NCI-H146 treated with DMSO at 0.1 percent for 48 hours (cell line): ENCODE data around the gene SYT7.

Experiments used
- DNase-seq: peaks from one replicate; lab custom pipeline; 2025; ENCODE audit not compliant: unreplicated experiment; lab: John Stamatoyannopoulos, UW

Gene SYT7

GRCh38 chr11:61502522-61502921 is 78.4 kb downstream of the SYT7 start:
- DNase-seq: no peak

GRCh38 chr11:61499816-61500491 is 80.9 kb downstream of the SYT7 start:
- DNase-seq: no peak

DNA sequence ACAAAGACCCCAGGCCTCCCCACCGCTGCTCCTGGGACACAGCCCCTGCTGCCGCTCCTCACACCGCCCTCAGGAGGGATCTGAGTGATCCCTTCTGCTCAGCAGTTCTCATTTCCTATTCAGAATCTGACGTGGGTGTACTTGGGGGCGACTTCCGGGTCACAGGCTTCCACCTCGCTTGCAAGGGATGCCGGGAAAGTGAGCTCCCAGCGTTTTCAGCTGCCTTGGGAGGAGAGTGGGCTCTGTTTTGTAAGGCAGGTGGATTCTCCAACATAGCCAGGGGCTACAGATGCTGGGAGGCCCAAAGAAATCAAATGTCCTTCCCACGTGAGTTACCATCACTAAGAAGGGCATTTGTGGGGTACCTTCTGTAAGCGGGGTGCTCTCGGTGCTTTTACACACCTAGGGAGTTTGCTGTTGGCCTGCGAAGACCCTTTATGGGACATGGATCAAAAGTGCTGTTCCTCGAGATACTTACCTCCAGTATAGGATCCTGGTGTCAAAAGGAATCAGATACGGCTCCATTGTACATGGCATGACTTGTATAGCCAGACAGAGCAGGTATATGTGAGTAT is 82.0 kb downstream of the SYT7 start:
- DNase-seq: no peak

DNA sequence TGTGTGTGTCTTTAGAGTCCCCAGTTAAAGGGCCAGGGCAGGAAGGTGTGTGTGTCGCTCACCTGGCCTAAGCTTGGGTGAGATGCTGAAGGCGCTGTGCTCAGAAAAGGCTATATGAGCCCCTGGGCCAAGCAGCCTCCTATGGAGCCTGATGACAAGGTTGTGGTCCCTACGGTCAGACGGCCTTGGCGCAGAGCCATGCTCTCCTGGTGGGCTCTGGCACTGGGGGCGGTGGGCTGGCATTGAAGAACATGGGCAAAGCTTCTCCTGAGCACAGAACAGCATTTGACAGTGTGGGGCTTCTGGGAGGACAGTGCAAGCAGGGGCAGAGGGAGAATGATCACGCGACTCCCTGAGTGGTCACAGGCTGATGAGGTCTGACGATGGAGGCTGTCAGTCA is 83.0 kb downstream of the SYT7 start:
- no peak for DNase-seq

- no peak for DNase-seq
Measured at GRCh38 chr11:61497473-61497872, 83.4 kb downstream of the SYT7 start.

DNA sequence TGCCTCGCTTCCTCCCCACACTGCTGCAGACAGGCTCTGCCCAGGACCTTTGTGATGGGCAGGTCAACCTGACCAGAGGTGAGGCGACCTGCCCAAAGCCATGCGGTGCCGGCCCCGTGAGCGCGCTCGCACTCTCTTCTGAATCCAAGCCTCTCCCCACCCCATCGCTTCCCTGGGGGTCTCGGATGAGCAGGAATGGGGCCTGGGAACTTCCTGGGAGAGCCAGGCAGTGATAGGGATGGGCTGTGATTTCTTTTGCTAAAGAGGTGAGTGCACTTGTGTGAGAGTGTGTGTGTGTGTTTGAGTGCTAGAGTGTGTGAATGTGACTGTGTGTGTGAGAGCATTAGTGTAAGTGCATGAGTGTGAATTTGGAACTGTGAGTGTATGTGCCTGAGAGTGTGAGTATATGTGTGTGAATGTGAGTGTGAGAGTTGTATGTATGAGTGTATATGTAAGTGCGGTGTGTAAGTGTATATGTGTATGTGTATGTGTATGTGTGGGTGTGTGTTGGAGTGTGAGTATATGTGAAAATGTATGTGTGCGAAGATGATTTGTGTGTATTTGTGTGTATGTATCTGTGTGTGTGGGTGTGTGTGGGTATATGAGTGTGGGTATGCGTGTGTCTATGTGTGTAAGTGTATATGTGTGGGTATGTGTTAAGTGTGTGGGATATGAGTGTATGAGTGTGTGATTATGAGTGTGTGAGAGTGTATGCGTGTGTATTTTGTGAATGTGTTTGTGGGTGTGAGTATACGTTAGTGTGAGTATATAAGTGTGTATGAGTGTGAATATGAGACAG is 84.1 kb downstream of the SYT7 start:
- DNase-seq: no peak

- peak; percentile 52 for DNase-seq
Measured at GRCh38 chr11:61495801-61496601, 84.9 kb downstream of the SYT7 start.

GRCh38 chr11:61494381-61494961 is 86.4 kb downstream of the SYT7 start:
- DNase-seq: no peak

- no peak for DNase-seq
Measured at GRCh38 chr11:61491736-61492395, 89.0 kb downstream of the SYT7 start.

DNA sequence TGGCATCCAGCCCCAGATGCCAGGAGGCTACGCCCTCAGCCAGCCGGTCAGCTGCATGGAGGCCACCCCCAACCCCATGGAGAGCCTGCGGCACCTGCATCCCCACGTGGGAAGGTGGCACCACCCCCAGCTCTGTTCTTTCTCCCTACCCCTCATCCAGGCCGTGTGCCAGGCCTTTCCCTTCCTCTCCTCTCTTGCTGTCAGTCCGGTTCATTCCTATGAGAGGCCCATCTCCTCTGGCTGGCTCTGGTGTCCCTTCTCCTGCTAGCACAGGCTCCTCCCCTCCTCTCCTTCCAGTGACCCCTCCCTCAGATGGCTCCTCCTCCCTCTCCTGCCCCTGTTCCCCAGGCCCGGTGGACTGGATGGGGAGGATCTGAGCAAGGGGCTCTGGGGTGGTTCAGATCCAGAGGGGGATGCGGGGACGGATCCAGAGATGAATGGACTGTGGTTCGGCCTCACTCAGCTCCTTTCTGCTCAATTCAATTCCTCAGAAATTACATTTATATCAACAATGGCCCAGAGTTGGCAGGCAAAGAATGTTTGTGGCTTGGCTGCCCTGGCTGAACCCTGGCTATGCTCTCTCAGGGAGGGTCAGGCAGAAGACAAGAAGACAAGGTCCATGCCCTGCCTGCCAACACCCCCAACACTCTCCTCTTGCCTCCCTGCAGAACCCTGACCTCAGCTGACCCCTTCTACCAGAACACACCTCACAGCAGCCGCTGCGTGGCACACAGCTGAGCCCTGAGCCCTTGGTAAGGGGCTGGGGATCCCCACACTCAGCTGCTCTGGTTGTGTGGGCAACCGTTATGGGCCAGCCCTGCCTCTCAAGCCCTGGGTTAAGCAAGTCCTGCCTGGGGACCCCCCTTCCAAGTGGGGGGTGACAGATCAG is 90.8 kb downstream of the SYT7 start:
- no peak for DNase-seq

DNA sequence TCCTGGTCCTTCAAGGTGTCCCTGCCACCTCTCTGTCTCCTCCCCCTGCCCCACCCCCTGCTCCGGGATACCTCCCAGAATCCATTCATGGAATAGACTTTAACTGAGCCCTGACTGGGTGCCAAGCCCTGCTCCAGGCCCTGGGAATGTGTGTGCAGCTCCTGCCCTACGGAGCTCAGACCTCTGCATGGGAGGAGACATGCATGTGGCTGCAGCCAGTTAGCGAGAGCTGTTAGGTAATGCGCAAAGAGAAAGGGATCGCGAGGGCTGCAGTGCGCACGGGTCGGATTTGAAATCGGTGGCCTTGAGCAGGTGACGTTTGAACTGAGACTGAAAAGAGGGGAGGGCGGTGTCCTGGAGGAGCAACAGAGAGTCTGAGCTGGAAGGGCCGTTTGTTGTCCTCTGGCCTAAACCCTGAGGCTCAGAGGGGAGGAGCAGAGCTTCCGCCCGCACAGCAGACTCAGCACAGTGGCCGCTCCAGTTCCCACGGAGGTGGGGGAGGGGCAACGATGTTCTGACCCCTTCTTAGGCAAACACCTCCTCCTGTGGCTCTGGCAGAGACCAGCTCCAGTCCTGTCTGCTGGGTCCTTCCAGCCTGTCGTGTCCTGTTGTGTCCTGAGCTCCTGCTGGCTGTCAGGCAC is 92.1 kb downstream of the SYT7 start:
- DNase-seq: peak; percentile 88

- DNase-seq: no peak
Measured at GRCh38 chr11:61487342-61488025, 93.4 kb downstream of the SYT7 start.

DNA sequence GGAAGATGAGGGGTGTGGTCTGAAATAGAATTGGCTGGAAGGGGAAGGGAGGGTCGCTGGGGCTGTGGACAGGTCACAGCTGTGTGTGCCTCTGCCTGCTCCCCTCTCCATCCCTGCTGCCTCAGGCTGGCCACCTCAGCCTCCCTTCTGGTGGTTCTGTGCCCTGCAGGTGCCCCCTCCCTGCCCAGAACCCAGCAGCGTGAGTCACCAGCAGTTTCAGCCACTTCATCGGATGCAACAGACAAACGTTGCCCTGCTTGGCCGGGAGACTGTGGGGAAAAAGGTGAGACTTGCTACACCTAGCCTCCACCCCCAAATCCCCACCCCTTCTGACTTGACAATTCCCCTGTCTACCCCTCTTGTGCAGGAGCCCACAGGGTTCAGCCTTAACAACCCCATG is 94.1 kb downstream of the SYT7 start:
- DNase-seq: no peak

GRCh38 chr11:61486011-61486620 is 94.8 kb downstream of the SYT7 start:
- no peak for DNase-seq

DNA sequence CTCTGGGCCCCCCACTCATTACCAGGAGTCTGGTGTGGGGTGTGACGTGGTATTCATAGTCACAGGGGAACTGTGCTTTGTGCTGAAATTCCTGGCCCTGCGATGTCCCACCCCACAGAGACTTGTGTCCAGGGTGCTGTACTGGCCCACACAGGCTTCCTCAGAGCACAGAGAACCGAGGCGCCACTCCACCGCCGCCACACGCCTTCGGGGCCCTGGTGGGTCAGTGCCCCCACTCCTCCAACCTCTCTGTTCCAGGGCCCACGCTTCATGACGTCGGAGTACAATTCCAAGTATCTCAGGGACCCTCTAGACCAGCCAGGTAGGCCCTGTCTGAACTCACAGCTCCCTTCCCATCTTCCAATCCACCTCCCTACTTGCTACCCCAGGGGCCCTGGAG is 95.8 kb downstream of the SYT7 start:
- no peak for DNase-seq

- DNase-seq: no peak
Measured at GRCh38 chr11:61484541-61484940, 96.3 kb downstream of the SYT7 start.

GRCh38 chr11:61482513-61482912 is 98.4 kb downstream of the SYT7 start:
- no peak for DNase-seq

DNA sequence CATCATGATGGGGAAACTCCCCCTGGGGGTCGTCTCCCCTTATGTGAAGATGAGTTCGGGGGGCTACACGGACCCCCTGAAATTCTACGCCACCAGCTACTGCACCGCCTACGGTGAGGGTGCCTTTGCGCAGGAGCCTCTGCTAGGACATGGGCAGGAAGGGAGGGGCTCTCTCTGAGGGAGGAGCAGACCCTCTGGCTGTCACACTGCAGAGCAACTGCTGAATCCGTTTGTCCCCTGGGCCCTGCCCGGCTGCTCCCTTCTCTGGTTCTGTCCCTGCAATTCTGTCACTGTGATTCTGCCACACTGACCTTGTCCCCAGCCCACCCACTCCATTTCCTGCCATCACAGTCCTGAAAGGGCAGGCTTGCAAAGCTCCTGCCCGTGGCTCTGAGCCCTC is 99.1 kb downstream of the SYT7 start:
- no peak for DNase-seq
